Measurements from ENCODE around the gene ETV1.

GRCh38 chr7:14001139-14001538 is 11.7 kb upstream of the ETV1 start:
- TF ChIP-seq NFRKB (IDR thresholded peaks at IDR 0.05) (no peak), FOXM1 (IDR thresholded peaks at IDR 0.05; ENCODE audit: borderline replicate concordance) (no peak), ARNT (IDR thresholded peaks at IDR 0.05) (no peak), SUZ12 (IDR thresholded peaks at IDR 0.05) (no peak), BHLHE40 (IDR thresholded peaks at IDR 0.05; ENCODE audit: borderline replicate concordance) (no peak), ZNF384 (IDR thresholded peaks at IDR 0.05) (no peak), FOXA1 (IDR thresholded peaks at IDR 0.05) (no peak), PKNOX1 (IDR thresholded peaks at IDR 0.05) (no peak), TARDBP (IDR thresholded peaks at IDR 0.05) (no peak), LEF1 (IDR thresholded peaks at IDR 0.05; ENCODE audit: borderline replicate concordance) (no peak)
